ENCODE results near the gene GIMD1. TPM values are rescaled to one million over a fixed set of nuclear protein-coding genes. Genes with fewer than 3 reads are reported as not detected.
"Not testable (repeated sequence)": the region's sequence is repeated elsewhere in the genome, so short reads cannot be mapped to it uniquely, and the experiment has no call there.

Gene GIMD1
- total RNA-seq, 2 donors from 2014 or later: not detected

DNA sequence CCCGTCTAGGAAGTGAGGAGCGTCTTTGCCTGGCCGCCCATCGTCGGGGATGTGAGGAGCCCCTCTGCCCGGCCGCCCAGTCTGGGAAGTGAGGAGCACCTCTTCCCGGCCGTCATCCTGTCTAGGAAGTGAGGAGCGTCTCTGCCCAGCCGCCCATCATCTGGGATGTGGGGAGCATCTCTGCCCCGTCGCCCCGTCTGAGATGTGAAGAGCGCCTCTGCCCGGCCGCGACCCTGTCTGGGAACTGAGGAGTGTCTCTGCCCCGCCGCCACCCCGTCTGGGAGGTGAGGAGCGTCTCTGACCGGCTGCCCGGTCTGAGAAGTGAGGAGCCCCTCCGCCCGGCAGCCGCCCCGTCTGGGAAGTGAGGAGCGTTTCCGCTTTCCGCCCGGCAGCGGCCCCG is 47.4 kb downstream of the GIMD1 start:
- intact Hi-C loops (cut with DNase I, micrococcal nuclease); DNase-seq; ATAC-seq: not testable (repeated sequence)

DNA sequence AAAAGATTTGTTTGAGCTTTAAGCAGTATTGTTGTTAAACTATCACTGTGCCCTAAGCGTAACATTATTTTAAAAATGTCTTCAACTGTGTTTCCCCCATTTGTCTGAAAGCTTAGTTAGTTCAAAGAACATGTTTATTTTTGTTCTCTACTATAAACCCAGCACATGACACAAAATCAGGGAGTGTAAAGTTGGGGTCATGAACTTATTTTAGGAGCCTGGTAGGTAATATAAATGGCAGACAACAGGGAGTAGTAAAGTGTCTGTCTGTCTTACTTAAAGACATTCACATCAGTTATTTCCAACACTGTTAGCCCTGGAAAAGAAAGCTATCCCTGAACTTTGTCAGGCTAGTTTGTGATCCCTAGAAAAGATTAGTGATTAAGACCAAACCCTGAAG is 48.3 kb downstream of the GIMD1 start:
- ATAC-seq: no peak
- no peak for DNase-seq
- intact Hi-C loops (cut with DNase I, micrococcal nuclease): no loop called here

DNA sequence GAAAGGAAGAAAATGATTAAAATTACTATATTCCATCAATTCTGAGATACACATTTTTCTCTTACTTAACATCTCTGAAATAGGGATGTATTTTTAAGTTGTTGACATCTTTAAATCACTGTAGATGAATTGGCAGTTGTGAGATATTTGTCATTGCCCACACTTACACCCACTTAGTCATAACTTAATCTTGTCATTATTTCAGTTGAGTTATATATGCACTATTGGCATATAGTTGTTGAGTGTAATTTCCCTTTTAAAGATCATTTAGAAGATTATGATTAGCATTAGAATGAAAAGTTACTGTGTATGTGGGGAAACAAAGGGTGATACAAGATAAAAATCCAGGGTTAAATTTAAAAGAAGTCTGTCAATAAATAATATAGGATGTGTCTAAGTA is 50.1 kb downstream of the GIMD1 start:
- intact Hi-C loops (cut with DNase I, micrococcal nuclease): no loop called here
- DNase-seq (no peak), ATAC-seq (no peak)

DNA sequence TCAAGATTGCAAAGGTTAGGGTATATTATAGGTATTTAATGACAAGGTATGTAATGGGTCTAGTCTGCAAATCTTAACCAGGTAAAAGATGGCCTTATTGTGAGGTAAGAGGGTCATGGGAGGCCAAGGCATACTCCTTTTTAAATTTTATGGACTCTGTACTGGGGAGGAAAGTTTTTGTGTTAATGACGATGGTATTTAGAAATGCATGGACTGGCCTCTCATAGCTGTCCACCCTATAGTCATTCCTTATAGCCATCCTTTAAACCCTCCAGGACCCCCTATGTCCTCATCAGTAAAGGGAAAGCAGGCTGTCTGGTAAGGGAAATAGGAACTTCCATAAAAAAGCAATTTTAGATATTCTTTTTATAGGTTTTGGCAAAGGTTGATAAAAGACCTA is 50.8 kb downstream of the GIMD1 start:
- no peak for DNase-seq
- ATAC-seq: no peak
- intact Hi-C loops (cut with DNase I, micrococcal nuclease): no loop called here

DNA sequence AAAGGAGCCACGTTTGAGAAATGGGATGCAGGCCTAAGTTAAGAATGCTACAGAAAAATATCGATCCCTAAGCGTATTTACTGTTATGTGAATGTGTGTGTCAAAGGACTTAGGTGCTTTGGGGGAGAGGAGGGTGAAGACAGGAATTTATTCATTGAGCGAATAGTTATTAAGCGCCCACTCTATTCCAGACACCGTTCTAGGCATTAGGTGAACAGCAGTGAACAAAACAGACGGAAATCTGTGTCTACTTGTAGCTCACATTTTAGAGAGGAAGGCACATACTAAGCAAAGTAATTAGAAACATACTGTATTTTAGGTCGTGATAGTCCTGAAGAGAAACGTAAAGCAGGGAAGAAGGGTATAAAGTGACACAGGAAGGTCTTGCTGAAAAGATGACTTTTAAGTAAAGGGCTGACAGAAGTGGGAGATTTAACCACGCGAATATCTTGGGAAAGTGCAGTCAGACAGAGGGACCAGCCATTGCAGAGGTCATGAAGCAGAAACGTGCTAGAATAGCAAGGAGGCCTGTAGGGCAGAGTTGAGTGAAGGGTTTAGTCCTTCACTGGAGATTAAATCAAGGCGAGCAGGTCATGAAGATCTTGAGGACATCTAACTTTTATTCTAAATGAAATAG is 51.7 kb downstream of the GIMD1 start:
- ATAC-seq (no peak), DNase-seq (no peak)
- intact Hi-C loops (cut with DNase I, micrococcal nuclease): no loop called here

DNA sequence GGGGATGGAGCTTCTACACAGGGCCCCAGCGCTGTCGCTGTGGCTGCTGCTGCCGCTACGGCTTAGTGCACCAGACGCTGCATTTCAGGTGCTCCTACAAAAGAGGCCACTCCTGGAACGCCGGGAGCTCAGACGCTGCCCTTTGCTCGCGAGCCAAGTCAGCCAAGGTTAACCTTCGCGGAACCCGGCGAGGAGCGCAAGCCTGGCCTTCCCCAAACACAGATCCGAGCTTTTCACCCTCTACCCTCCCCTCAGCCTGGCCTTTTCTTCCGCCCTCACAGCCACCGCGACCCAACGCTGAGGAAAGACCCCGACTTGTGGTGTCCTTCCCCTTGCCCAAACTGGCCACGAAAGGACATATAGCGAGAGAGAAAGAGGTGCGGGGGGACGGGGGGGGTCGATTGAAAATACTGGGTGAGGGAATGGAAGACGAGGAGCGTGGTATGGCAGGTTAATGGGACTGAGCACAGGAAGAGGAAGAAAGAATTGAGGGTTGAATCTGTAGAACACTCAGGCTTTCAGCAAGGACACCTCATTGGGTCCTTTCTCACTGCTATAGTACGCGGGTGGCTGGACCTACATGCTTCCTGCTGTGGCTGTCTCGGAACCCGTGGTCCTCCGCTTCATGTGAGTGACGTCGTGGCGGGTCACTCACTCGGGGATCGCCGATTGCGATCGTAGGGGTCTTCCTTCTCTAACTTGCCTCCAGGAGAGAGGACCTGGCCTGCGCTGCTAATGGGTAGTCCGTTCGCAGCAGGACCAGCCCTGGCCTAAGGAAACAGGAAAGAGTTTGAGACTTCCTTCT is 52.4 kb downstream of the GIMD1 start, which contains the start of the genes AIMP1 and TBCK:
Gene AIMP1 (plus strand): TSS at position 583 of the 805 bp plus-strand sequence. CDS start 8,460 bp downstream, outside the sequence.
Gene TBCK (minus strand): TSS at position 242 of the 805 bp plus-strand sequence. CDS start 7,249 bp downstream, outside the sequence.
- DNase-seq: peak; percentile 90 to 91
- ATAC-seq: peak; percentile 95
- intact Hi-C loops (cut with DNase I, micrococcal nuclease): no loop called here

DNA sequence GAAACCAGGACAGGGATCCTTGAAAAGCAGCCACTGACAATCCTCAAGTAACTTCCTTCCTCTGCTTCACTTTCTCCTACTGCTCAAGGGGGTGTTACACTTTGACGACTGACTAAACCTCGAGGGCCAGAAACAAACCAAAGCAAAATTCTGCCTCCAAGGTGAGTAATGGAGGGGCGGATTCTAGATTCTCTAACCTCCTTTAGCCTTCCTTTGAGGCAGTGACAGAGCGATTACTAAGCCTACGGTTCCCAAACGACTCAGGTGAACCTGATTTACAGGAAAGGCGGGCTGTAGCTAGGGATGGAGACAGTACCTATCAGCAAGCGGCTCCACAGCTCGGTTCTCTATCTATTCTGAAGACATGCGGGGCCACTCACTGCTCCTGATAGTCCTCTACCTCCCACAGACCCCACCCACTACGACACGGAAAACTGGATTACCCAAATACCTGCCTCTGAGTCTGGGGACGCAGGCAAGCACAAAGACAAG is 53.1 kb downstream of the GIMD1 start:
- ATAC-seq (peak; percentile 35), DNase-seq (no peak)
- intact Hi-C loops (cut with DNase I, micrococcal nuclease): no loop called here

DNA sequence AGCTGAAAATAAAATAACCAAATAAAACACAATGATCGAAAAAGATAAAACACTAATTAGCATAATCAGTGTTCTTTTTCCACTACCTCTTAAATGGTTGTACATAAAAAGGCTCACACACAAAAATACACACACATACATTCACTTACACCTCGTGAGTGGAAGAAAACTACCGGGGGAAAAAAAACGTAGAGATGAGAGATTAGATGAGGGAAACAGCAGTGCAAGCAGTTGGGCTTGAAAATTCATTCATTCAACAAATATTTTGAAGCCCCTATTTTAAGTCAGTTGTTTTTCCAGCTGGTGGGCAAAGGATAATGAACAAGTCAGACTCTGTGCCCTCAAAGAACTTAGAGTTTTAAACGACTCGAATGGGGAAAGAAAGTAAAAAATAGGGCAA is 53.6 kb downstream of the GIMD1 start:
- no peak for ATAC-seq
- no peak for DNase-seq
- intact Hi-C loops (cut with DNase I, micrococcal nuclease): no loop called here

DNA sequence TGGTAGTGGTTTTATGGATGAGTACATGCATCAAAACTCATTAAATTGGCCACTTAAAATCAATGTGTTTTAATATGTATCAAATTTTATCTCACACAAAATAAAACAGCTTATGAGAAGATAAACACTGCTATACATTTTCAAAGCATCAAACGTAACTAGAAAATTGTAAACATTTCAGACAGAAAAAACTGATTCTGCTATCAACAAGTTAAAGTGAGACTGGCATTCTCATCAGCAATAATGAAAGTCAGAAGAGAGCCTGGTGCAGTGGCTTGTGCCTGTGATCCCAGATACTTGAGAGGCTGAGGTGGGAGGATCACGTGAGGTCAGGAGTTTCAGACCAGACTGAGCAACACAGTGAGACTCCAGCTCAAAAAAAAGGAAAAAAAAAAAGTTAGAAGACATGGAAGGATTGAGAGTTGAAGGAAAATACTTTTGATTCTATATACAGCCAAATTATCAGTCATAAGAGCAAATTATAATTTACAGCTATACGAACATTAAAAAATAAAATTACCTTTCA is 55.5 kb downstream of the GIMD1 start:
- ATAC-seq (no peak), DNase-seq (no peak)
- intact Hi-C loops (cut with DNase I, micrococcal nuclease): no loop called here

DNA sequence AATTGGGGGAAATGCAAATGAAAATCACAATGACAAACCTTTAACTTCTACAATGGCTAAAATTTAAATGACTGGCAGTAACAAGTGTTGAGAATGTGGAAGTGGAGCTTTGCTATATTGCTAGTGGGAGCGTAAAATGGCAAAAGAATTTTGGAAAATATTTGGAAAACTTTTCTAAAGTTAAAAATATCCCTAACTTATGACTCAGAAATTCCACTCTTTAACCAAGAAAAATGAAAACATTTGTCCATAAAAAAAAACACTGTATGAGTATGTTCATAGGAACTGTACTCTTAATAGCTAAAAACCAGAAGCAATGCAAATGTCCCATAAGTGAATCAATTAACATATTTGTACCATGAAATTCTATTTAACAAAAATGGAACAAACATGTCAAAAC is 56.2 kb downstream of the GIMD1 start:
- ATAC-seq: no peak

More for the DNA sequence above, 56.2 kb downstream of the GIMD1 start:
- no peak for DNase-seq
- intact Hi-C loops (cut with DNase I, micrococcal nuclease): no loop called here

Other genes starting within 250 kb of the GIMD1 start
- gene TBCK, start 52.6 kb downstream of the GIMD1 start, total RNA-seq: 10 to 100 TPM; 28.1 to 29.2 TPM
- gene AIMP1, start 52.2 kb downstream of the GIMD1 start, total RNA-seq: 10 to 100 TPM; 40.6 to 50.8 TPM